ENCODE measurements around the gene ACOT7.
A peak's percentile ranks its signal among the peaks of the same experiment; 100 is the strongest.
"Not testable (repeated sequence)": the region's sequence is repeated elsewhere in the genome, so short reads cannot be mapped to it uniquely, and the experiment has no call there.

ACOT7 gene

DNA sequence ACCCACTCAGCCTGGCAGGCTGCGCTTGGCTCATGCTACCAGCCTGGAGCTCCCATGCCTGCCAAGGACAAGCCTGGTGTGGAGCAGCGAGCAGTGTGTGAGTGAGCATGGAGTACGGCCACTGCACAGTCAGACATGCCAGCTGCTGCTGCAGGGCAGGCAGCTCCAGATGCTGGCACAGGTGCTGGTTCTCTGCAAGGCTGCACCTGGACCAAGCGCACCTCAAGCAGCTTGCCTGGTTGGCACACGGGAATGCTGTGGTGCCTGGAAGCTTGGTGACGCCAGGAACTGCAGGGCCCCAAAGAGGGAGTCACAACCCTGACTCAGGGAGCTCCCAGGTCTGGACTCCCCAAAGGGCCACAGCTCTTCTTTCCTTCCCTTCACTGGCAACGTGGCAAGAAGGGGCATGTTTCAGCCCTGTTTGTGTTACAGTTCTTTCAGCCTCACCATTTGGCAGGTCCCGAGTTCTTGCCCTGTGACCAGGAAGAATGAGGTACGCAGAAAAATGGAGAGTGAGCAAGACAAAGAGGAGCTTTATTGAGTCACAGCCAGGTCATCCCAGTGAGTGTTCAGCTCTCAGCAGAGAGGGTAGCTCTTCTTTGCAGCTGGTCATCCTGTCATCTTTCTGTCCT is 26.1 kb downstream of the ACOT7 start:
- Histone ChIP-seq H3K4me1 (ENCODE audit: insufficient read depth, low read length, poor library complexity, severe bottlenecking) (no peaks in the 10 kb centered on the region), H3K27me3 (ENCODE audit: insufficient read depth, low read length, poor library complexity, severe bottlenecking) (no peaks in the 10 kb centered on the region), H3F3A (ENCODE audit: low read depth) (no peaks in the 10 kb centered on the region; the same call in 1 of the 2 replicates), H3K79me2 (ENCODE audit: insufficient read depth, low read length) (peaks cover 21% of the 10 kb centered on the region; the same call in 1 of the 2 replicates), H4K20me1 (ENCODE audit: insufficient read depth, low read length, poor library complexity, severe bottlenecking) (no peaks in the 10 kb centered on the region), H3K4me2 (ENCODE audit: low read depth, low read length, poor library complexity, severe bottlenecking) (no peak overlapping the region), H3K9me2 (replicated peaks; ENCODE audit: low read depth, low read length) (no peaks in the 10 kb centered on the region), H2AFZ (ENCODE audit: low read length) (no peak overlapping the region), H3K9ac (ENCODE audit: low read depth, low read length, poor library complexity, severe bottlenecking) (no peak overlapping the region), H3K36me3 (ENCODE audit: insufficient read depth, low read length) (peaks cover 6% of the 10 kb centered on the region; the same call in 1 of the 2 replicates), H3K4me3 (ENCODE audit: low read length, poor library complexity, severe bottlenecking) (no peak overlapping the region), H3K9me3 (ENCODE audit: insufficient read depth, low read depth, low read length) (peaks cover 8% of the 10 kb centered on the region; the same call in 1 of the 2 replicates)
- TF ChIP-seq, protein P1, sequence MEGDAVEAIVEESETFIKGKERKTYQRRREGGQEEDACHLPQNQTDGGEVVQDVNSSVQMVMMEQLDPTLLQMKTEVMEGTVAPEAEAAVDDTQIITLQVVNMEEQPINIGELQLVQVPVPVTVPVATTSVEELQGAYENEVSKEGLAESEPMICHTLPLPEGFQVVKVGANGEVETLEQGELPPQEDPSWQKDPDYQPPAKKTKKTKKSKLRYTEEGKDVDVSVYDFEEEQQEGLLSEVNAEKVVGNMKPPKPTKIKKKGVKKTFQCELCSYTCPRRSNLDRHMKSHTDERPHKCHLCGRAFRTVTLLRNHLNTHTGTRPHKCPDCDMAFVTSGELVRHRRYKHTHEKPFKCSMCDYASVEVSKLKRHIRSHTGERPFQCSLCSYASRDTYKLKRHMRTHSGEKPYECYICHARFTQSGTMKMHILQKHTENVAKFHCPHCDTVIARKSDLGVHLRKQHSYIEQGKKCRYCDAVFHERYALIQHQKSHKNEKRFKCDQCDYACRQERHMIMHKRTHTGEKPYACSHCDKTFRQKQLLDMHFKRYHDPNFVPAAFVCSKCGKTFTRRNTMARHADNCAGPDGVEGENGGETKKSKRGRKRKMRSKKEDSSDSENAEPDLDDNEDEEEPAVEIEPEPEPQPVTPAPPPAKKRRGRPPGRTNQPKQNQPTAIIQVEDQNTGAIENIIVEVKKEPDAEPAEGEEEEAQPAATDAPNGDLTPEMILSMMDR (conservative IDR thresholded peaks at IDR 0.05; ENCODE audit: low read length) = no peak
- no peak for TF ChIP-seq EZH2phosphoT487 (IDR thresholded peaks at IDR 0.05; ENCODE audit: borderline replicate concordance)

DNA sequence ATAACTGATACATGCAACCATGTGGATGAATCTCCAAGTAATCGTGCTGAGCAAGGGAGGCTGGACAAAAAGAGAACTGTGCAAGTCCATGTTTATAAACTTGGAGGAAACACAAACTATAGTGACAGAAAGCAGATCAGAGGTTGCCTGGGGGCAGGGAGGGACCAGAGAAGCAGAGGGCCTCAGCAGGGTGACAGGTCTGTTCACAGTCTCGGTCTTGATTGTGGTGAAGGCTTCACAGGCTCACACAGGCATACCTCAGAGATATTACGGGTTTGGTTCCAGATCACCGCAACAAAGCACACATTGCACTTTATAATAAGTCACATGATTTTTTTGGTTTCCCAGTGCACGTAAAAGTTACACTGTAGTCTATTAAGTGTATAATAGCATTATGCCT is 28.5 kb downstream of the ACOT7 start:
- no peak overlapping the region for H2AFZ ChIP-seq (ENCODE audit: low read length)
- H3K4me2 ChIP-seq (ENCODE audit: low read depth, low read length, poor library complexity, severe bottlenecking) = no peak overlapping the region
- H4K20me1 ChIP-seq (ENCODE audit: insufficient read depth, low read length, poor library complexity, severe bottlenecking) = no peaks in the 10 kb centered on the region
- no peak overlapping the region for H3K4me3 ChIP-seq (ENCODE audit: low read length, poor library complexity, severe bottlenecking)
- no peaks in the 10 kb centered on the region; the same call in 1 of the 2 replicates for H3F3A ChIP-seq (ENCODE audit: low read depth)
- TF ChIP-seq EZH2phosphoT487 (IDR thresholded peaks at IDR 0.05; ENCODE audit: borderline replicate concordance) = no peak
- TF ChIP-seq, protein P1 (conservative IDR thresholded peaks at IDR 0.05; ENCODE audit: low read length) = no peak
- no peaks in the 10 kb centered on the region for H3K27me3 ChIP-seq (ENCODE audit: insufficient read depth, low read length, poor library complexity, severe bottlenecking)
- H3K36me3 ChIP-seq (ENCODE audit: insufficient read depth, low read length) = peaks cover 6% of the 10 kb centered on the region; the same call in 1 of the 2 replicates
- peaks cover 26% of the 10 kb centered on the region for H3K79me2 ChIP-seq (ENCODE audit: insufficient read depth, low read length)
- peaks cover 4% of the 10 kb centered on the region for H3K4me1 ChIP-seq (ENCODE audit: insufficient read depth, low read length, poor library complexity, severe bottlenecking)
- H3K9me2 ChIP-seq (replicated peaks; ENCODE audit: low read depth, low read length) = no peaks in the 10 kb centered on the region
- no peak overlapping the region for H3K9ac ChIP-seq (ENCODE audit: low read depth, low read length, poor library complexity, severe bottlenecking)
- peaks cover 8% of the 10 kb centered on the region; the same call in 1 of the 2 replicates for H3K9me3 ChIP-seq (ENCODE audit: insufficient read depth, low read depth, low read length)

DNA sequence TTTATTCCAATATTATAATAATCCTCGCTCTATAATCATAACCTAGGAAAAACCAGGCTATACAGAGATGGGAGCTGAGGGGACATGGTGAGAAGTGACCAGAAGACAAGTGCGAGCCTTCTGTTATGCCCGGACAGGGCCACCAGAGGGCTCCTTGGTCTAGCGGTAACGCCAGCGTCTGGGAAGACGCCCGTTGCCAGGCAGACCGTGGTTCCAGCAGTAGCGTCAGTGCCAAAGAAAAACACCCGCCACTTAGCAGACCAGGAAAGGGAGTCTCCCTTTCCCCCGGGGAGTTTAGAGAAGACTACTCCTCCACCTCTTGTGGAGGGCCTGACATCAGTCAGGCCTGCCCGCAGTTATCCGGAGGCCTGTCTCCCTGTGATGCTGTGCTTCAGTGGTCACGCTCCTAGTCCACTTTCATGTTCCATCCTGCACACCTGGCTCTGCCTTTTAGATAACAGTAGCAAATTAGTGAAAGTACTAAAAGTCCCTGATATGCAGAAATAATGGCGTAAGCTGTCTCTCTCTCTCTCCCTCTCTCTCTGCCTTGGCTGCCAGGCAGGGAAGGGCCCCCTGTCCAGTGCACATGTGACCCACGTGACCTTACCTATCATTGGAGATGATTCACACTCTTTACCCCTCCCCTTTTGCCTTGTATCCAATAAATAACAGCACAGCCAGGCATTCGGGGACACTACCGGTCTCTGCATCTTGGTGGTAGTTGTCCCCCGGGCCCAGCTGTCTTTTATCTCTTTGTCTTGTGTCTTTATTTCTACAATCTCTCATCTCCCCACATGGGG is 30.3 kb downstream of the ACOT7 start:
- not testable (repeated sequence) for H3K9me3 ChIP-seq (ENCODE audit: insufficient read depth, low read depth, low read length); H3K9me2 ChIP-seq (replicated peaks; ENCODE audit: low read depth, low read length); H3K4me2 ChIP-seq (ENCODE audit: low read depth, low read length, poor library complexity, severe bottlenecking); H2AFZ ChIP-seq (ENCODE audit: low read length); H4K20me1 ChIP-seq (ENCODE audit: insufficient read depth, low read length, poor library complexity, severe bottlenecking); H3K36me3 ChIP-seq (ENCODE audit: insufficient read depth, low read length); H3K4me3 ChIP-seq (ENCODE audit: low read length, poor library complexity, severe bottlenecking); H3K27me3 ChIP-seq (ENCODE audit: insufficient read depth, low read length, poor library complexity, severe bottlenecking); H3K9ac ChIP-seq (ENCODE audit: low read depth, low read length, poor library complexity, severe bottlenecking); H3F3A ChIP-seq (ENCODE audit: low read depth)
- Histone ChIP-seq H3K79me2 (ENCODE audit: insufficient read depth, low read length) (peaks cover 39% of the 10 kb centered on the region), H3K4me1 (ENCODE audit: insufficient read depth, low read length, poor library complexity, severe bottlenecking) (peaks cover 22% of the 10 kb centered on the region)
- TF ChIP-seq, protein P1 (conservative IDR thresholded peaks at IDR 0.05; ENCODE audit: low read length) = peak; percentile 31

All from Loucy (cell line).